ENCODE data around the gene LIPE. TPM values are rescaled to one million over a fixed set of nuclear protein-coding genes. Genes with fewer than 3 reads are reported as not detected.

LIPE gene
- polyA plus RNA-seq, 4 donors, result 9.7 to 13.9 (median 10.6) TPM

GRCh38 chr19:42445948-42446347 lies 18.8 kb upstream of the LIPE start:
- no peak for DNase-seq (ENCODE audit: low read depth in 4 of 4, low spot score in 3 of 4)

DNA sequence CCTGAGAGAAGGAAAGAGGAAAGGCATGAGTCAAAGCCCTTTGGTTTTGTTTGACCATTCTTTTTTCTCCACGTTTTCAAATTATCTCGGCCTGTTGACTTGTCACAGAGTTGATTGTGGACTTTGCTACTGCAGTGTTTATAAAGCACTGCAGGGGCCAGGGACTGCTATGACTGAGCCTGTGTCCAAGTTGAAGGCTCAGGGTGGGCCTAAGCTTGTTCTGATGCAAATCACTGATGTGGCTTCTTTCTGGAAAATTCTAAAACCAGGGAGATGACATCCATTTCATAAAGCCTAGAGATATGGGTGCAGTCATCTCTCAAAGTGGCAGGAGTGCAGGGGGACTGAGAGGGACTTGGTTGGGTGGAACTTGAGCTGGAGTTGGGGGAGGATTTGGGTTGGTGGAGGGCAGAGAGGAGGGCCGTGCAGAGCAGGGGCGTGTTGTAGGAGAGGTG lies 16.8 kb upstream of the LIPE start:
- DNase-seq (ENCODE audit: low read depth in 4 of 4, low spot score in 3 of 4), result no peak

DNA sequence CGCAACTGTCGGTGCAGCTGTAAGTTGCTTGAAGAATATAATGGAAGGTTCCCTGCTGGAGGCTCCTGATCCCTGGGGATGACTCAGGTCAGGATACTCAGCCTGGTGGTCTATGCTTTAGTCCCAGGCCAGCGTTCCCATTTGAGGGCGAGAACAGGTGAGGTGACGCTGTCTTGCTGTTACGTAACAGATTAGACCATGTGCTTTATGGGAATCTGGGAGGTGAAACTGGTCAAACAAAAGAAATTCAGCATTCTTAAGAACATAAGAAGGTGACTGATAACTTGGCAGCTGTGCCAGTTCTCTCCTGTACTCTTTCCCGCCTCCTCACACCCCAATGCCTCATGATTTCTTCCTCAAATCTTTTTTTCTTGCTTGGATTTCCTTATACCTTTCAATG lies 15.6 kb upstream of the LIPE start, which contains the start of gene CXCL17:
TSS of gene CXCL17 (minus strand) at position 114 of the 400 bp plus-strand sequence. CDS start 114 bp downstream, outside the sequence.
- DNase-seq (ENCODE audit: low read depth in 4 of 4, low spot score in 3 of 4), result no peak

DNA sequence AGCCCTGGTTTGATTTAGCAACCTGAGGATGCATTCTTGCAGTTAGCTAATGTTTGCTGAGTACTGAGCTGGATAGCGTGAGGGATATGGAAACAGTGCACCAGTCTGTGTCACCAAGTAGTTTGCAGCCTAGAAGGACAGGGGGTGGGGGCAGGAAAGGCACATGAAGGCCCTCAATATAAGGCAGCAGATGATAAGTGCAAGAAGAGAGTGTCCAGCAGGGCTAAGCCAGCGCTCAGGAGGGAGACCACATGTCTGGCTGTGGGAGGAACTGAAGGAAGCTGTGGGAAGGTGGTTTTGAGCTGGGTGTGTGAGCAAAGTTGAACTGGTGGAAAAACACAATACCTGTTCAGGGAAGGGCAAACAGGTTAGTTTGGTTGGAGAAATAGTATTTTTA lies 13.9 kb upstream of the LIPE start:
- no peak for DNase-seq (ENCODE audit: low read depth in 4 of 4, low spot score in 3 of 4)

DNA sequence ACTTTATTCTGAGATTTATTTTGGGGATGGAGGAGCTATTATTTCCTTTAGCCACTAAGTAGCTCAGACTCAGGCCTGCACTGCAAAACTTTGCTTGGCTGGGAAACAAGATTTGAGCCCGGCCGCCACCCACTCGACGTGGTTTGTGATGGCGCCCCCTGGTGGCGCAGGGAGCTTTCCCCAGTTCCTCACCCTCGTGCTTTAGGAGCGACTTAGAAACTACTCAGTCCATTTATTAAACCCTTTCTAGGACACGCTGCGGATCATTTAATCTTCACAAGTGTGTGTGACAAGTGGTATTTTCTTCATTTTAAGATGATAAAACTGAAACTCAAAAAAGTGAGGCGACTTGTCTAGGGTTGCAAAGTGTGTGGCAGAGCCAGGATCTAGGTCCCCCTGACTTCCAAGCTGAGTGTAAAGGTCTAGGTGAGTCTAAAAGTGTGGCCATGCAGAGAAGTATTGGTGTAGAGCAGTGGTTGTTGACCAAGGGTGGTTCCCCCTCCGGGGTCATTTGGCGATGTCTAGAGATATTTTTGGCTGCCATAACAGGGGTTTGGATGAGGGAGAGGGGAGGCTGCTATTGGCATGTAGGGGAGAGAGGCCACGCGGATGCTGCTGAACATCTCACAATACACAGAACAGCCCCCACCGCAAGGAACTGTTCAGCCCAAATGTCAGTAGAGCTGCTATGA lies 13.3 kb upstream of the LIPE start:
- DNase-seq (ENCODE audit: low read depth in 4 of 4, low spot score in 3 of 4), result peak in 1 of 4 donors; percentile 41

GRCh38 chr19:42436006-42436405 lies 8.8 kb upstream of the LIPE start:
- no peak for DNase-seq (ENCODE audit: low read depth in 4 of 4, low spot score in 3 of 4)

DNA sequence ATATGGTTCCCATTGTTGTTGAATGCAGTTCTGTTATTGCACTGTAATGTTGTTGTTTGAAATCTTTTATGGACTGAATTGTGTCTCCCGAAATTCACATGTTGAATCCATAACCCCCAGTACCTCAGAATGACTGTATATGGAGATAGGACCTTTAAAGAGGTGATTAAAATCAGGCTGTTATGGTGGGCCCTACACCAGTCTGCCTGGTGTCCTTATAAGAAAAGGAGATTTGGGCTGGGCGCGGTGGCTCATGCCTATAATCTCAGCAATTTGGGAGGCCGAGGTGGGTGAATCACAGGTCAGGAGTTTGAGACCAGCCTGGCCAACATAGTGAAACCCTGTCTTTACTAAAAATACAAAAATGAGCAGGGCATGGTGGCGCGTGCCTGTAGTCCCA lies 8.1 kb upstream of the LIPE start:
- DNase-seq (ENCODE audit: low read depth in 4 of 4, low spot score in 3 of 4), result no peak

DNA sequence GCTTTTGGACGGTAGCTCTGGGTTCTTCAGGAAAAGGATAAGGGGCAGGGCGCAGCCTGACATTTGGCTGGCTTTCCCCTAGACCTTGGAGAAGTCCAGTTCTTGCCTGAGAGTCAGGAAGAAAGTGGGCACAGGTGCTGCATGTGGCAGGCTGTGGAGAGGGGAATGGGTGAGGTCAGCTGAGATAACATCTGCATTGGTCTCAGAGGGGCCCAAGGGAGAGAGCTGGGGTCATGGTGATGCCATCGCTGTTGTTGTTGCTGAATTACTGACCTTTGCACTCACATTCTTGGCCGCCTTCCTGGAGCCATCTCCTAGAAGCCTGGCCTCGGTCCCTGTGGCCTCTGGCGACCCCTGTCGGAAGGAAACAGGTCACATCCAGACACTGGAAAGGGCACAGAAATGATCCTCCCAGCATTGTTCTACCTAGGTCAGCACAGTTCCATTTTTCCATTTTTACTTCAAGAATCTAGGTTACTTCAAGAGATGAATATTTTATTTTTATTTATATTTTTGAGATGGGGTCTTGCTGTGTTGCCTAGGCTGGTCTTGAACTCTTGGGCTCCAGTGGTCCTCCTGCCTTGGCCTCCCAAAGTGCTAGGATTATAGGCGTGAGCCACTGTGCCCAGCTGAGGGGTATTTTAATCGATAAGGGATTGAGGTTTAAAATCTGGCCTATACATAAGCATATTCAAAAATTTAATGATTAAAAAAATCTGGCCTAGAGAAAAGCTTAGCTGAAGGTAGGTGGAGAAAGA lies 6.5 kb upstream of the LIPE start:
- peak in 3 of 4 donors; percentile 45 to 56 (median 53) for DNase-seq (ENCODE audit: low read depth in 4 of 4, low spot score in 3 of 4)

DNA sequence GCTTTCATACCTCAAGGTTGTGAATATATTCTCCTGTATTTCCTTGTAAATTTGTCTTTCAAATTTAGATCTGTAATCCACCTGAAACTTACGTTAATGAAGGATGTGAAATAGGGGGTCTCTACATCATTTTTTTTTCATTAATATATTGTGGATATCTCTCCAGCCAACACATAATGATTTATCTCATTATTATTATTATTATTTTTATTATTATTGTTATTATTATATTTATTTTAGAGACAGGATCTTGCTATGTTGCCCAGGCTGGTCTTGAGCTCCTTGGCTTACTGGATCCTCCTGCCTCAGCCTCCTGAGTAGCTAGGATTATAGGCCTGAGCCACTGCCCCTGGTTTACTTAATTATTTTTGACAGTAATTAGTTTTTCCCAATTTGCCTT lies 4.3 kb upstream of the LIPE start:
- no peak for DNase-seq (ENCODE audit: low read depth in 4 of 4, low spot score in 3 of 4)

DNA sequence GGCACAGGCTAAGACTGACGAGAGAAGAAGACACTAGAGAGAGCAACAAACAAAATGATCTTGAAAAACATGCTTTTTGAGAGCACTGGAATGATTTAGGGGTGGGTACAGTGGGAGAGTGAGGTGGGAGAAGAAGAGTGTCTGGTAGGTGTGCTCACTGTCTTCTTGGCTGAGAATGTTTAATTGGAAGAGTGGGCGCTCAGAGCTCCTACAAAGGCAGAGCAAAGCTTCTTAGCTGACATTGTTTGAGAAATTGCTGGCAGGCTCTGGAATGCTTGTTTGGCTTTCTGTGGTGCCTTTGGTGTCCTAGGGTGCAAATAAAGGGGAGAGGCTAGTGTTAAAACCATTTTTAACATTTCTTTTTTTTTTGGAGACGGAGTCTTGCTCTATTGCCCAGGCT lies 1.5 kb upstream of the LIPE start:
- DNase-seq (ENCODE audit: low read depth in 4 of 4, low spot score in 3 of 4), result no peak

DNA sequence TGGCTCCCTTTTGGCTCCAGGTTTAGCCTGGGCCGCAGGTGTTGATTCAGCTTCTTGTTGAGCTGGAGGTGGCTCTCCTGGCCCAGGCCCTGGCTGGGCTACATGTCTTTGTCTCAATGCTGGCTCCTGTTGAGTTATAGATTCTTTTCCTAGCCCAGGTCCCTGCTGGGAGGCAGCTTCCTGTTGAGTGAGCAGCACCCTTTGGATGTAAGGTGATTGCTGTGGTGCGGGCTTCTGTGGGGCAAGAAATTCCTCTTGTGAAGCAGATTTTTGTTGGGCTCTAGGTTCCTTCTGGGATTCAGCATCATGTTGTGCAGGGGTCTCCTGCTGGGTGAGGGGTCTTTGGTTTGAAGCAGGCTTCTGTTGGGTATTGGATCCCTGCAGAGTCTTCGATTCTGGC lies 545 bp downstream of the LIPE start:
- DNase-seq (ENCODE audit: low read depth in 4 of 4, low spot score in 3 of 4), result no peak

DNA sequence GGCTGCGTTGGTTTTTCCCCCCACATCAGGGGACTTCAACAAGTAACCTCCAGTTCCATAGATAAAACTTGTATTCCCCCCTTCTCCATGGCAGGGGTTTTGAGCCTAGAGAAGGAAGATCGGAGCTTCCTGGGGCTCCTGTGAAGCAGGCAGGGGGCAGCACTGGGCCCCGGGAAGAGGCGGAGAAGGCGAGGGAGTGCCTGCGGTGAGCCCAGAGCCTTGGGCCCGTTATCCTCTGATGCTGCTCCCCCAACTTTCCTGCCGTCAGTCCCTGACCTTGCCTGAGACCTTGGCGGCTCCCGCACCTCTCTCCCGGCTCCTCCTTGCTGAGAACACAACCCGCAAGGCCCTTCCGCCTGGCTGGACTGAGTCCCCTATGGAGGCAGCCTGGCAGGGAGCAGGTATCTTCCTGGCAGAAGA lies 2.5 kb downstream of the LIPE start:
- DNase-seq (ENCODE audit: low read depth in 4 of 4, low spot score in 3 of 4), result no peak

DNA sequence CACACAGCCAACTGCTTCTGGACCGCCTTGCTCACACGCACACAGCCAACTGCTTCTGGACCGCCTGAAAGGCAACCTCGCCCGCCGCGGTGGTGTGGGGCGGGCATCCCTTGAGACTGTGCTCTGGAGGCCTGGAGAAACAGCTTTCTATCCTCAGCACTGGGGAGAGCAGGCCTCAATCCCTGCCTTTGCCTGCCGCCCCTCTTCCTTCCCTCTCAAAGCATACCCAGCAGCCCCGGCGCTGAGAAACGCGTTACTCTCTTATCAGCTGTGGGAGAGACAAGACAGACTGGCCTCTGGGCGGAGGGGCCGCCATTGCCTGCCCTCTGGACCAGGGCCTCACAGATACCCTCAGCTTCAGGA lies 2.9 kb downstream of the LIPE start:
- no peak for DNase-seq (ENCODE audit: low read depth in 4 of 4, low spot score in 3 of 4)

- DNase-seq (ENCODE audit: low read depth in 4 of 4, low spot score in 3 of 4), result peak; percentile 82 to 92 (median 89)
Observed at GRCh38 chr19:42423462-42424344, 3.5 kb downstream of the LIPE start.

GRCh38 chr19:42422901-42423461 lies 4.2 kb downstream of the LIPE start:
- DNase-seq (ENCODE audit: low read depth in 4 of 4, low spot score in 3 of 4), result peak; percentile 35 to 60 (median 48)

- DNase-seq (ENCODE audit: low read depth in 4 of 4, low spot score in 3 of 4), result no peak
Observed at GRCh38 chr19:42422092-42422900, 4.9 kb downstream of the LIPE start.

DNA sequence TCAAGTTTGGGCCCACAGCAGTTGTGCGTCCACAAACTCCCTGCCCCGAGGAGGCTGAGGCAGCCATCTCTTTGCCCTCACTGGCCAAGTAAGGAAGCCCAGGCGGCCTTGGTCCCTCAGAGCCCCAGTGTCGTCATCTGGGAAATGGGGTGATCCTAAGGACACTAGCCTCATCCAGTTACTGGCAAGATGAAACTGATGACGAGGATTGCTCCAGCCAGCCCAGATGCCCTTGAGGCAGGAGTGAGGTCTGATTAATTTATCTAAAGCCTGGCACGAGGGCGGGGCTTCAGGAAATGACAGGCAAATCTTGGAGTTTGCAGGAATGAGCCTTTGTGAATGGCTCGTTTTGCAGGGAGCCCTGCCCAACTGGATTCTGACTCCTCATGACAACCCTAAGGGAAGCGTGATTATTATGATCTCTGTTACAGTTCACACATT lies 5.6 kb downstream of the LIPE start:
- DNase-seq (ENCODE audit: low read depth in 4 of 4, low spot score in 3 of 4), result no peak

DNA sequence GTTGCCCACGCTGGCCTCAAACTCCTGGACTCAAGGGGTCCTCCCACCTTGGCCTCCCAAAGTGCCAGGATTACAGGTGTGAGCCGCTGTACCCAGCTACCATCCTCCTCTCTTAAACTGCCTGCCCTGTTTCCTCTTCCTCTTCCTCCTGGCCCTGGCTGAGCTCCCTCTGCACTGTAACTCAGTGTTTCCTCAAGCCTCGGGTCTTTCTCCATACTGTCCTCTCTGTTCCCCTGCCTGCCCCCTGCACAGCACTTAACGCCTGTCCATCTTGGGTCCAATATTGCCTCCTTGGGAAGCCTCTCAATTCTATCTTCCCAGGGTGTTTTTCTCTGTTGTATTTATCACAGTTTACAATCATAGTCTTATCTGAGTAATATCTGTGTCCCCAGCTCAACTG lies 6.1 kb downstream of the LIPE start:
- no peak for DNase-seq (ENCODE audit: low read depth in 4 of 4, low spot score in 3 of 4)

DNA sequence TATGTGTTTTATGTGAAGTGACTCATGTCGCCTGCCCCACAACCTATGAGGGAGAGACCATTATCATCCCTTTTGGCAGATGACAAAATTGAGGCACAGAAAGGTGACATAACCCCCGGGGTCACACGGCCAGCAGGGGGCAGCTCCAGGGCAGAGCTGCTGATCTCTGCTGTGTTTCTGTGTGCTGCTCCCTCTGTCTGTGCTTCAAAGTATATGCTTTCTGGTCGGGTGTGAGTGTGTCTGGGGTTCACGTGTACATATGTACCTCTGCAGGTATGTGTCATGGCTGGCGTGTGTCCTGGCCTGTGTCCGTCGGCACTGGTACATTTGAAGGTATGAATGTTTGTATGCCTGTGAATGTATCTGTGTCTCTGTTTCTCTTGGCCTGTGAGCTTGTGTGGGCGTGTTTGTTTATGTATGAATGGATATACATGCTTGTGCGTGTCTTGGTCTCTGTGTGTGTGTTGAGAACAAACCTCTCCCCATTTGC lies 7.1 kb downstream of the LIPE start:
- no peak for DNase-seq (ENCODE audit: low read depth in 4 of 4, low spot score in 3 of 4)

GRCh38 chr19:42419309-42419708 lies 7.9 kb downstream of the LIPE start:
- no peak for DNase-seq (ENCODE audit: low read depth in 4 of 4, low spot score in 3 of 4)

Data from right renal pelvis (tissue), 4 donors.